Ureter (tissue), 1 donor: Measurements from ENCODE around the gene LRP10. TPM values are rescaled to one million over a fixed set of nuclear protein-coding genes. Genes with fewer than 3 reads are reported as not detected.
"Not testable (repeated sequence)": the region's sequence is repeated elsewhere in the genome, so short reads cannot be mapped to it uniquely, and the experiment has no call there.

Experiments used
- DNase-seq: peaks from one replicate; pipeline ENCODE4 v3.0.0-alpha.2; 2020; ENCODE audit warnings: low spot score
- total RNA-seq: library from RNA; stranded (reverse); gene quantifications from one replicate; pipeline ENCODE4 v1.2.4, GENCODE V29; 2023
- donor health status: DM: yes; HTN: yes; CAD: no.

Gene LRP10
- total RNA-seq, 1 donor from 2014 or later, result 128 TPM

DNA sequence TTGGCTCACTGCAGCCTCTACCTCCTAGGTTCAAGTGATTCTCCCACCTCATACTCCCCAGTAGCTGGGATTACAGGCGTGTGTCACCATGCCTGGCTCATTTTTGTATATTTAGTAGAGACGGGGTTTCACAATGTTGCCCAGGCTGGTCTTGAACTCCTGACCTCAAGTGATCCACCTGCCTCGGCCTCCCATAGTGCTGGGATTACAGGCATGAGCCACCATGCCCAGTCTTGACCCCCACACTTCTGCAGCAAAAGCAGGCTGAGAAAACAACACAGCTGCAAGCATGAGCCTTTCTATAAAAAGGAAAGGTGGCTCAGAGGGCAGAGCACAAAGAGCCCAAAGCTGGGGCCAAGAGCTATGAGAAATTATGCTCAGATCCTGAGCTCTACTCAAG lies 11.2 kb upstream of the LRP10 start:
- not testable (repeated sequence) for DNase-seq

DNA sequence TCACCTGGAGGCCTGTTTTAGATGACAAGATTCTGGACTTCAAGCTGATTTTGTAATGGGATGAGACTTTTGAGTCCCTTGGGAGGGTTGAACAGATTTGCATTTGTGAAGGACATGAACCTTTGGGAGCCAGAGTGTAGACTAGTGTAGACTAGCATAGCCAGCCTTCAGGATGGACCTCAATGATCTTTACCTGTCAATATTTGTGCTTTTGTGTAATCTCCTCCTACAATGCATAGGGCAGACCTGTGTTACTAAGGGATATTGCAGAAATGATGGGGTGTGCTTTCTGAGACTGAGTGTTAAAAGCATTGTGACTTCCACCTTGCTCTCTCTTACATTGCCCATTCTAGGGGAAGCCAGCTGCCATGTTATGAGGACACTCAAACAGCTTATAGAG lies 9.9 kb upstream of the LRP10 start:
- DNase-seq, result no peak

DNA sequence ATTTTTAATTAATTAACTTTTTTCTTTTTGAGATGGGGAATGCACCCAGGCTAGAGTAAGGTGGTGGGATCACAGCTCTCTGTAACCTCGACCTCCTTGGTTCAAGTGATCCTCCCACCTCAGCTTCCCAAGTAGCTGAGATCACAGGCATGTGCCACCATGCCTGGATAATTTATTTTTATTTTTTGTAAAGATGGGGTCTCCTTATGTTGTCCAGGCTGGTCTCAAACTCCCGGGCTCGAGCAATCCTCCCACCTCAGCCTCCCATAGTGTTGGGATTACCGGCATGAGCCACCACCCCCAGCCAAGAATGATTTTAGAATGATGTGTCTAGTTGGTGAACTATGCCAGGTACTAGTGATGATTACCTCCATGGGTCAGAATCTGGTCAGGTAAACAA lies 6.6 kb upstream of the LRP10 start:
- no peak for DNase-seq

DNA sequence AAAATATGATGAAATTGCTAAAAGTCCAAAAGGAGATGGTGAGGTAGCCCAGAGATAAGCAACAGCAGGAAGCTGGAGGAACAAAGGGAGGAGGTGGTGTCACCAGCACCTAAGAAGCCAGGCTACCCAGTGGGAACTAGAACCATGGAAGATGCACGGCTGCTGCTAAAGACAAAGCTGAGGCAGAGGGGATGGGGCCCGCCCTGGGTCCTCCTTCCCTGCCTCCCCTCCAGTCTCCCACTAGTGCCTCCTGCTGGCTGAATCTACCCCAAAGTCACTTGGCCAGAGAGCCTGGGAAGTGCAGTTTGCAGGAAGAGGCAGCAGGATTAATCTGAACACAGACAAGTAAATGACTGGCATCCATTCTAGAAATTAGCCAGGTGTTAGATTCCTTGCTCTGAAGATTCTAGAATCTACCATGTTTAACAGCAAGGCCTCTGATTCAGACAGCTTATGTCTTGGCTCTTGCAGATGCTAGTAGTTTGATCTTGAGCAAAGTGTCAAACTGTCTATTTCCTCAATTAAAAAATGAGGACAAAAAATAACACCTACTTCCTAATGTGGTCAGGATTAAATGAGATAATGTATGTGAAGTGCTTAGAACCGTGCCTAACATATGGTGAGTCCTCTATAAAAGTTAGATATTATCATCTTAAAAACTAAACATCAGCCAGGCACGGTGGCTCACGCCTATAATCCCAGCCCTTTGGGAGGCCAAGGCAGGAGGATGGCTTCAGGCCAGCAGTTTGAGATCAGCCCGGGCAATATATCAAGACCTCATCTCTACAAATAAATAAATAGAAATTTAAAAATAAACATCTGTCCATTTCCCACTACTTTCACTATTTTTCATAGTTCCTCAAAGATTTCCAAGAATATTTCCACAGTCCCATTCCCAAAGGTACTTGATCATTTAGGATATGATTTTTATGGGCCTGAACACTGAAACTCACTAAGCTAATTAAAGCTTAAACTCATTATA lies 5.8 kb upstream of the LRP10 start:
- no peak for DNase-seq

DNA sequence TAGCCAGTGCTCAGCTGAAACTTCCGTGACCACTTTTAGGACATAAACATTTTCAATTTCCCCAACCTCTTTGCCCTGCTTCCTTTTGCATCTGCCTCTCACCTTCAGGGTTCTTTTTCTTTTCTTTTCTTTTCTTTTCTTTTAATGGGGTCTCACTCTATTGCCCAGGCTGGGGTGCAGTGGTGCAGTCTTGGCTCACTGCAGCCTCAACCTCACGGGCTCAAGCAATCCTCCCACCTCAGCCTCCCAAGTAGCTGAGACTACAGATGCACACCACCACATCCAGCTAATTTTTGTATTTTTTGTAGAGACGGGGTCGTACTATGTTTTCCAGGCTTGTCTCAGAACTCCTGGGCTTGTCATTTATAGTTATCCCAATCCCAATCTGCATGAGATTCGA lies 4.7 kb upstream of the LRP10 start:
- DNase-seq, result no peak

DNA sequence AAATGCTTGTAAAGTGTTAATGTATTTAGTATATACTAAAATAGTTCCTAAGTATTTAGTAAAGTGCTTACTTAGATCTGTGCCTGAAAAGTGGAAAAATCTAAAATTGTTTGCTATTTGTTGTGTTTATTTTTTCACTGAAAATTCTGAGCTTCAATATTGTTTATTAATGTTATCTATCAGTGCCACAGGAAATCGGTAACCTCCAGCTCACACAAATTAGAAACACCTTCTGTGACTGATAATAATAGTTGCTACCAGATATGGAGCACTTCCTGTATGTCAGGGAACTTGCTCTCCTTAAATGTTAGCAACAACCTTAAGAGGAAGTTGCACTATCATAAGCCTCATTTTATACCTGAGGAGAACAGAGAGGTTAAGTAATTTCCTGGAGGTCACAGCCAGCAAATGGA lies 723 bp upstream of the LRP10 start:
- DNase-seq, result no peak

DNA sequence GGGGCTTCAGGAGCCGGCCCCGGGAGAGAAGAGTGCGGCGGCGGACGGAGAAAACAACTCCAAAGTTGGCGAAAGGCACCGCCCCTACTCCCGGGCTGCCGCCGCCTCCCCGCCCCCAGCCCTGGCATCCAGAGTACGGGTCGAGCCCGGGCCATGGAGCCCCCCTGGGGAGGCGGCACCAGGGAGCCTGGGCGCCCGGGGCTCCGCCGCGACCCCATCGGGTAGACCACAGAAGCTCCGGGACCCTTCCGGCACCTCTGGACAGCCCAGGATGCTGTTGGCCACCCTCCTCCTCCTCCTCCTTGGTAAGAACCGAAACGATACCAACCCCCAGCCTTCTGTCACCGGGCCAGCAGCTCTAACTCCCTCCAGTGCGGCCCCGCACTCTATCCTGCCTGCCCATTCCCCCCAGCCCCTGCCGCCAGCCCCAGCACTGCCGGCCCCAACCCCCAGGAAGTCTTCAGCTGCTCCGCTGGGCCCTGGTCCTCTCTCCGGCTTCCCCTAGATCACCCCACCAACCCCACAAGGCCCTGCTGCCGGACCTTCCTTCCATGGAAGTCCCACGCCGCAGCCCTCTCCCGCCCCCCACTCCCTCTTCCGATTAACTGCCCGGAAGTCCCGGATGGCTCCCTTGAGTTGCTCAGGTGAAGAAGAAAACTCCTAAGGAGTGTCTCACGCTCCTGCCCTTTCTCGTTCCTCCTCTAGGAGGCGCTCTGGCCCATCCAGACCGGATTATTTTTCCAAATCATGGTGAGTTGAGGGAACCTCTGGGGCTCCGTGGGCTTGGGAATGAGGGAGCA lies 693 bp downstream of the LRP10 start:
- peak; percentile 90 for DNase-seq

DNA sequence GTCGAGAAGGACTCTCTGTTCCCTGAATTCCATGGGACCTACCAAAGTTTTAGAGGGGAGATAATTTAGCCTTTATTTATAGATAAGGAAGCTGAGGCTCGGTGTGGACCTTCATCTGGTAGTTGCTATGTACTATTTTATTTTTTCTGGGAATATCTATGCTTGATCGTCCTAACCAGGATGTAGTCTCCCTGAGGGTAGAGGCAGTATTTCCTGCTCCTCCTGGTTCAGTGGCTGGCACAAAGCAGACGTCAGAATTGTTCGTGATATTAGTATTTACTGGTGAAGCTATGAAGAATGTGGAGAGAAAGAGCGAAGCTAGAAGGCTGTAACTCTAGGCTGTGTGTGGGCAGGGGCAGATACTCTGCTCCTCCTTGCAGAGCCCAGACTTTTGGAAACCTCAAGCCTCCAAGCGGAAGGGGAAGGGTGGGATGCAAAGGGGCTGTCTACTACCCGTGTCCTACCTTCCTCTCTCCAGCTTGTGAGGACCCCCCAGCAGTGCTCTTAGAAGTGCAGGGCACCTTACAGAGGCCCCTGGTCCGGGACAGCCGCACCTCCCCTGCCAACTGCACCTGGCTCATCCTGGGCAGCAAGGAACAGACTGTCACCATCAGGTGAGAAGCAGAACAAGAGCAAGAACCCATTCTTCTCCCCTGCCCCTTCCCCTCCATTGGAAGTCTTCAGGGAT lies 1.4 kb downstream of the LRP10 start:
- no peak for DNase-seq

DNA sequence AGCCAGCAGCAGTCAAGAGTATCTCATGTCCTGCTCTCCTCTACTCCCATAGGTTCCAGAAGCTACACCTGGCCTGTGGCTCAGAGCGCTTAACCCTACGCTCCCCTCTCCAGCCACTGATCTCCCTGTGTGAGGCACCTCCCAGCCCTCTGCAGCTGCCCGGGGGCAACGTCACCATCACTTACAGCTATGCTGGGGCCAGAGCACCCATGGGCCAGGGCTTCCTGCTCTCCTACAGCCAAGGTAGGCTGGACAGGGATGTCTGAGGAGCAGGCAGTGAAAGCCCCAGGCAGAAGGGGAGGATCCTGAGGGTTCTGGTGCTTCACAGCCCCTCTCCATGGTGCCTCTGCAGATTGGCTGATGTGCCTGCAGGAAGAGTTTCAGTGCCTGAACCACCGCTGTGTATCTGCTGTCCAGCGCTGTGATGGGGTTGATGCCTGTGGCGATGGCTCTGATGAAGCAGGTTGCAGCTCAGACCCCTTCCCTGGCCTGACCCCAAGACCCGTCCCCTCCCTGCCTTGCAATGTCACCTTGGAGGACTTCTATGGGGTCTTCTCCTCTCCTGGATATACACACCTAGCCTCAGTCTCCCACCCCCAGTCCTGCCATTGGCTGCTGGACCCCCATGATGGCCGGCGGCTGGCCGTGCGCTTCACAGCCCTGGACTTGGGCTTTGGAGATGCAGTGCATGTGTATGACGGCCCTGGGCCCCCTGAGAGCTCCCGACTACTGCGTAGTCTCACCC lies 3.6 kb downstream of the LRP10 start:
- no peak for DNase-seq

DNA sequence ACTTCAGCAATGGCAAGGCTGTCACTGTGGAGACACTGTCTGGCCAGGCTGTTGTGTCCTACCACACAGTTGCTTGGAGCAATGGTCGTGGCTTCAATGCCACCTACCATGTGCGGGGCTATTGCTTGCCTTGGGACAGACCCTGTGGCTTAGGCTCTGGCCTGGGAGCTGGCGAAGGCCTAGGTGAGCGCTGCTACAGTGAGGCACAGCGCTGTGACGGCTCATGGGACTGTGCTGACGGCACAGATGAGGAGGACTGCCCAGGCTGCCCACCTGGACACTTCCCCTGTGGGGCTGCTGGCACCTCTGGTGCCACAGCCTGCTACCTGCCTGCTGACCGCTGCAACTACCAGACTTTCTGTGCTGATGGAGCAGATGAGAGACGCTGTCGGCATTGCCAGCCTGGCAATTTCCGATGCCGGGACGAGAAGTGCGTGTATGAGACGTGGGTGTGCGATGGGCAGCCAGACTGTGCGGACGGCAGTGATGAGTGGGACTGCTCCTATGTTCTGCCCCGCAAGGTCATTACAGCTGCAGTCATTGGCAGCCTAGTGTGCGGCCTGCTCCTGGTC lies 4.3 kb downstream of the LRP10 start:
- DNase-seq, result no peak

DNA sequence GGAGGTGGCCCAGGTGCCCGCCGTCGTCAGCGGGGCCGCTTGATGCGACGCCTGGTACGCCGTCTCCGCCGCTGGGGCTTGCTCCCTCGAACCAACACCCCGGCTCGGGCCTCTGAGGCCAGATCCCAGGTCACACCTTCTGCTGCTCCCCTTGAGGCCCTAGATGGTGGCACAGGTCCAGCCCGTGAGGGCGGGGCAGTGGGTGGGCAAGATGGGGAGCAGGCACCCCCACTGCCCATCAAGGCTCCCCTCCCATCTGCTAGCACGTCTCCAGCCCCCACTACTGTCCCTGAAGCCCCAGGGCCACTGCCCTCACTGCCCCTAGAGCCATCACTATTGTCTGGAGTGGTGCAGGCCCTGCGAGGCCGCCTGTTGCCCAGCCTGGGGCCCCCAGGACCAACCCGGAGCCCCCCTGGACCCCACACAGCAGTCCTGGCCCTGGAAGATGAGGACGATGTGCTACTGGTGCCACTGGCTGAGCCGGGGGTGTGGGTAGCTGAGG lies 5.5 kb downstream of the LRP10 start:
- no peak for DNase-seq

DNA sequence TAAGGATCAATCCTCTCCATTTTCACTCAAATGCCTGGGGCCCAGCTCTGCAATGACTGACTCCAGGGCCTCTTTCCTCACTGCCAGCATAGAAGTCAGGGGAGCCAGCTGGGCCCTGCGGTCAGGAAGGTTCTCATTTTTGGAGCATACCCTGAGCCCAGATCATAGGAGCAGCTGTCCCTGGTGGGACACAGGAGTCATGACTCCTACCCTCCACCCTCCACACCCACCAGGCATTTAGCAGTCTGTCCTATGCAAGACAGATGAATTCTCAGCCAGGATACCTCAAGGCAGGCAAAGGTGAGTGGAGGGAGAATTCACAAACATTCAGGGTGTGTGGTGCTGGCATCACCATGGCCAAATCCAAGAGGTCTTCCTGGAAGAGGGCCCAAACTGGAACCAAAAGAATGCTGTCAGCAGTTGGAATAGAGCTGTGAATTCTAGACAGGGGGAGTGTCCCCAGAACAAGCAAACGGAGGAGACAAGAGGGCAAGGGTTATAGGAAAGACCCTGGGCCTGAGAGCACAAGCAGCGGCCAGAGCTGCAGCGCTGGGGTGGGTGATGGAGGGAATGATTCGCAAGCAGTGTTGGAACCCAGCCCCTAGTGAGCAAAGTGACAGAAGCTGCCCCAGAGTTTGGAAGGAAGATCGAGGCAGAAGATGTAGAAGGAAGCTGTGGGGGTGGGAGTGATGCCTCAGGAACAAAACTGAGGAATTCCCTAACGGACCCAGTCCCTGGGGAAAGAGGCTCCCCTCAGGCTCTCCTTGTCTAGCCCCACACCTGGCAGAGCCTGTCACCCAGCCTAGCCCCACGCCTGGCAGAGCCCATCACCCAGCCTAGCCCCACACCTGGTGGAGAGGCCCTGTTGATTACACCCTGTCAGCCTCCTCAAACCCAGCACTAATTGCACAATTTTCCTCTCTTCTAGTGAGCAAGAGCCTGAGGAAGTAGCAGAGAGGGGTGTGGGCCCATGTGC lies 7.0 kb downstream of the LRP10 start:
- DNase-seq, result no peak

DNA sequence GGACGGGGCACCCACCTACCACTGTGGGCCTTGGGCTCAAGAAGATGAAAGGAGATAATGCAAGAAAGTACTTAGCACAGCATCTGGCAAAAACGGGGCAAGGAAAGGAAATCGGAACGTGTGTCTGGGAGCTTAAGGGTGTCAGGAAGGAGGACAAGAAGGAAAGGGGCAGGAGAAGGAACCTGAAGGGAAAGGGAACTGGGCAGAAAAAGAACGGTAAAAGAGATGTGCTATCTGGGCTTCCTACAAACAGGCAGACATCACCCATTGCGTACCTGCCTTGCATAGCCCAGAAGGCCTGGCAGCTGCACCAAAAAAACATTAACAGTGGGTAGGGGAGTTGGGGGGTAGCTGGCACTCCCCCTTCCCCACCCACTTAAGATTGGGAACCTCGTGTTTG lies 10.5 kb downstream of the LRP10 start:
- DNase-seq, result no peak

DNA sequence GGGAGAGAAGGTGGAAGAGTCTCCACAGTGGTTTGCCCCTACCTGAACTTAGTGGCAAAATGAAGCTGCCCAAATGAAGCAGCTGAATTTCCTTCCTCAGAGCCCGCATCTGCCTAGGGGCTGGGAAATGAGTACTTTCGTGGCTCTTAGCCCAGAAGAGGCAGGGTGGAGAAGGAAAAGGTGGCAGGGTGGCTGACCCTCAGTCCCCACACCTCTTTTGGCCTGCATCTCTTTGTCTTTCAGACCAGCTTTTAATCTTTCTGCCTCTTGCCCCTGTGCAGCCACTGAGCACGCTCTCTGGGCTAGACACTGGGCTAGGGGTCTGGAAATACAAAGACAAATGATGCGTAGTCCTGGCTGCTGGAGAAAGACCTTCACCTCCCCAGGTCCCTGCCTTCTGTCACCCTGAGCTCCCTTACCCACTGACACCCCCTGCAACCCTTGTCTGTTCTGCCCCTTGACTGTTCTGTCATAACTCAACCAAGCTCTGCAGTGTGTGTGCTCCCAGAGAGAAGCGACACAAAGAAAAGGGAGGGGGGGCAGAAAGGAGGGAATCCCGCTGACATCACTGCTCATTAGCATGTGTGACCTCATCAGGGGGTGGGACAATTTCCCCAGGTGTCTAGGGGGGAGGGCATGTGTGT lies 11.1 kb downstream of the LRP10 start:
- no peak for DNase-seq

DNA sequence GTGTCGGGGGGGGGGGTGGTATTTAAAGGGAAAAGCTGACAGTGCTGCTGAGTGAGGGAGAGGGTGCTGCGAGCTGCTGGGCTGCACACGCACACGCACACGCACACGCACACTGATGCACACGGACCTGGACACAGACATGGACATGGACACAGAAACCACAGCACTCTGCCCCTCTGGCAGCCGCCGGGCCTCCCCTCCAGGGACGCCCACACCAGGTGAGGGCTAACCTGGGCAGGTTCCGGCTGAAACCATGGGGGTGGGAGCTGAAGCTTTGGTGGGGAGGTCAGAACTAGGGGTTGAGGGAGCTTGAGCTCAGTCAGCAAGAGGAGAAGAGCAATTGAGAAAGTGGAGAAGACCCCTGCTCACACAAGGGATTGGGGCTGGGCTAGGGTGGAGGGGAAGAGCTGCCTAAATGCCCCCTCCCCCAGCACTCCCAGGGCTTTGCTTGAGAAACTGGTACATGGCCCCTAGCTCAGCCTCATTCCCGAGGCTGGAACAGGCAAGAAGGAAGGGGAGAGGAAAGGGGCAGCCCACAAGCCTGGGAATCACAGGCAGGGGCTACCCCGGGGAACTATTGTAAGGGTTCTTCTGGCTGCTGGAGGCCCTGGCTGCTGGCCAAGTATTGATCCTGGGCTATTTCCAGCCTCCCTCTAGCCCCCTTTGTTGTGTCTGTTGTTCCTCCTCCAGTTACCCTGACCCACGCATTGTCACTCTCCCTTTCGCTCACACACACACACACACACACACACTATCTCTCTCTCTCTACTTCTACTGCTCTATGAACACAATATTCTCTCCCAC lies 11.8 kb downstream of the LRP10 start, which contains the start of gene REM2:
TSS of gene REM2 (plus strand) at position 50 of the 804 bp plus-strand sequence. CDS start at position 116, 66 bp downstream.
- DNase-seq, result no peak

DNA sequence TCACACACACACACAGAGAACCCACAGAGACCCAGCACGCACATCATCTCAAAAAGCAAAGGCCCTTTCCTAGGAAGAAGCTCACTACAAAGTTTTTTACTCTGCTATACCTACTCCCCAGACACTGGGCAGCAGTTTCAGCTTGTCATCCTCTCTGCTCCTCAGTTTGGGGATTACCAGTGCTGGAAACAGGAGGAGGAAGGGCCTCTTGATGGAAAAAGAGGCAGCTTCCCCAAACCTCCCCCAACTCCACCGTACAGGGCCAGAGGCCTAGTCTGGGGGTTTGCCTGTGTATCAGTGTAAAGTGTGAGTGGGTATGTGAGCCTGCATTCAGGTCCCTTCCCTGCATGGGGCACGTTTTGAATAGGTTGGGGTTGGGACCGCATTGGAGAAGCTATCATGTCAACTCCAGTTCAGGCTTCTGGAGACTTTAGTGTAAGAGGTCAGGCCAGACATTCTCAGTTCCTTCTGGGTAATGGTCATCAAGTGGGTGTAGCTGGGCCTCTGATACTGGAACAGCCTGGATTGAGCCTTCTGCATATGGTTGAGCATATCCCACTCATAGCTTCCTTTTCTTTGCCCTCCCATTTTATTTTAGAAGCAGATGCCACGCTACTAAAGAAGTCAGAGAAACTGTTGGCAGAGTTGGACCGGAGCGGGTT lies 12.7 kb downstream of the LRP10 start:
- no peak for DNase-seq

DNA sequence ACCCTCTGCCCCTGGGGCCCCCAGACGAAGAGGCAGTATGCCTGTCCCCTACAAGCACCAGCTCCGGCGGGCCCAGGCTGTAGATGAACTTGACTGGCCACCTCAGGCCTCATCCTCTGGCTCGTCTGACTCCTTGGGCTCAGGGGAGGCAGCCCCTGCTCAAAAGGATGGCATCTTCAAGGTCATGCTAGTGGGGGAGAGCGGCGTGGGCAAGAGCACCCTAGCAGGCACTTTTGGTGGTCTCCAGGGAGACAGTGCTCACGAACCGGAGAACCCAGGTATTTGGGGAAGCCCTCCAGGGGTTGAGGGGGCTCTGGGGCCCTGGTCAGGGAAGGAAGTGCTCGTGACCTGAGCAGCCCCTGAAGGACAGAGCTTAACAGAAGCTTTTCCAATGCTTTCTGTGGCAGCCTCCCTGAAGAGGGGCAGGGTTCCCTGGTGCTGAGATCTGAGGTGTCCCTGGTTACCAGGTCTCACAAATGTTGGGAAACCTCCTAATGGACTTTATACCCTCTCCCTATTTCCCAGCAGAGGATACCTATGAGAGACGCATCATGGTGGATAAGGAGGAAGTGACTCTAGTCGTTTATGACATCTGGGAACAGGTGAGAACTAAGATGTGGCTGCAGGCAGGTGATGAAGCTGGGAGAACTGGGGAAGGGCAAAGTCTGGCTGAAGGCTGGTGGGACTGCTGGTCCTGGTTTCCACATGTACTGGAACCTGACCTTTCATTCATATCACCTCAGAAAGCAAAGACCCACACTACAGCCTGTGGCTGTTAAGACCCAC lies 13.4 kb downstream of the LRP10 start:
- DNase-seq, result no peak
